CD8-positive, alpha-beta memory T cell (primary cell): ENCODE results near the gene MPI. TPM values are rescaled to one million over a fixed set of nuclear protein-coding genes. Genes with fewer than 3 reads are reported as not detected.
A peak's percentile ranks its signal among the peaks of the same experiment; 100 is the strongest.

Experiments
- CTCF ChIA-PET: fragments of 350-600 bp; sonication (Branson Sonifier 250); formaldehyde crosslinking; loops from one replicate; lab custom pipeline; 2021; ENCODE audit warnings: antibody characterized with exemption; lab: Charles Lee
- POLR2A ChIA-PET: fragments of 350-600 bp; sonication (Branson Sonifier 250); formaldehyde crosslinking; loops from one replicate; lab custom pipeline; 2021; ENCODE audit warnings: antibody characterized with exemption; lab: Charles Lee
- DNase-seq, 5 donors: peaks; one replicate each; pipeline versions ENCODE4 v3.0.0 to v3.0.0-alpha.2; 2020 to 2022; ENCODE audit warnings: mixed read lengths in 1 of 5
- H3K27ac ChIP-seq: one replicate; pipeline ENCODE4 v1.7.0; 2013; ENCODE audit warnings: low read depth, mild to moderate bottlenecking, low read length, moderate library complexity
- H3K27me3 ChIP-seq: 2 replicates; pipeline ENCODE4 v1.7.0; 2013; ENCODE audit warnings: low read length, mild to moderate bottlenecking; ENCODE audit not compliant: insufficient read depth, poor library complexity, severe bottlenecking
- H3K36me3 ChIP-seq: 2 replicates; pipeline ENCODE4 v1.7.0; 2013; ENCODE audit warnings: mild to moderate bottlenecking, low read length, moderate library complexity; ENCODE audit not compliant: insufficient read depth
- H3K4me1 ChIP-seq: 2 replicates; pipeline ENCODE4 v1.7.0; 2013; ENCODE audit warnings: mild to moderate bottlenecking, low read length, moderate library complexity; ENCODE audit not compliant: insufficient read depth
- H3K4me3 ChIP-seq: 2 replicates; pipeline ENCODE4 v1.7.0; 2013; ENCODE audit warnings: mild to moderate bottlenecking, low read length
- H3K9me3 ChIP-seq: 2 replicates; pipeline ENCODE4 v1.7.0; 2013; ENCODE audit warnings: mild to moderate bottlenecking, low read length
- H3K27ac Mint-ChIP-seq, 8 donors: one replicate each; pipeline ENCODE4 v1.8.0; 2020 to 2021; ENCODE audit warnings: mixed read lengths in 8 of 8, mild to moderate bottlenecking in 6 of 8, inconsistent platforms in 3 of 8, moderate library complexity in 3 of 8
- H3K27me3 Mint-ChIP-seq, 2 donors: one replicate each; pipeline ENCODE4 v1.8.0; 2020 to 2021; ENCODE audit warnings: mixed read lengths in 2 of 2, mild to moderate bottlenecking in 1 of 2, moderate library complexity in 1 of 2
- H3K36me3 Mint-ChIP-seq, 3 donors: one replicate each; pipeline ENCODE4 v1.8.0; 2020 to 2021; ENCODE audit warnings: mixed read lengths in 3 of 3, inconsistent platforms in 1 of 3, mild to moderate bottlenecking in 1 of 3
- H3K4me1 Mint-ChIP-seq, 3 donors: one replicate each; pipeline ENCODE4 v1.8.0; 2020 to 2021; ENCODE audit warnings: mixed read lengths in 3 of 3, inconsistent platforms in 1 of 3, mild to moderate bottlenecking in 1 of 3
- H3K4me3 Mint-ChIP-seq, 7 donors: one replicate each; pipeline ENCODE4 v1.8.0; 2020 to 2021; ENCODE audit warnings: mixed read lengths in 7 of 7, mild to moderate bottlenecking in 6 of 7, moderate library complexity in 4 of 7, inconsistent platforms in 2 of 7
- H3K9me3 Mint-ChIP-seq, 5 donors: one replicate each; pipeline ENCODE4 v1.8.0; 2020 to 2022; ENCODE audit warnings: mixed read lengths in 5 of 5, mild to moderate bottlenecking in 3 of 5, moderate library complexity in 2 of 5, inconsistent platforms in 1 of 5
- polyA plus RNA-seq: library from polyadenylated mRNA; unstranded; fragments of 300-500 nt; fragmentation: Illumina TruSeq; gene quantifications from one replicate; pipeline ENCODE4 v1.2.3, GENCODE V29; 2021
- total RNA-seq, 2 experiments: library from RNA; stranded (reverse); gene quantifications; one replicate each; pipeline ENCODE4 v1.2.3, GENCODE V29; 2021

The MPI gene
- total and polyA plus RNA-seq, 3 experiments from 2014 or later, result 40.4 to 61.1 (median 43.0) TPM

DNA sequence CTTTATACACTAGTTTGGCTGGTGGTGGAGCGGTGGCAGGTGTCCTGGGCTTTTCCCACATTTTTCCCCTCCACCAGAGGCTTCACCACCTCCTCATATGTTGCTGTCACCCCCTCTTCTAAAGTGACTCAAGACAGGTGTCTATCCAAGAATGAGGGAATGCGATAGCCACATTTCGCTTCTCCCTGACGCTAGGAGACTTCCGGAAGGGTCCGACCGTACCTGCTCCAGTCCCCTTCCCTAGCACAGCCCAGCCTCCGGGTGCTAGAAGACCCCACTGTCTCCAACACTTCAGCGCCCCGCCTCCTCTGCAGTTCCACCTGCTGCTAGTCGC, 17.2 kb upstream of the MPI start:
- CTCF ChIA-PET, result no interaction called here
- peak overlapping the region; percentile 96 for H3K27ac ChIP-seq
- POLR2A ChIA-PET, result interaction anchor here (0.6 kb wide), 1 partner anchor 57 kb away, joined by 3 read pairs; no protein-coding TSS in a partner anchor
- no peaks in the 10 kb centered on the region for H3K36me3 ChIP-seq
- no peak for DNase-seq
- H3K27ac Mint-ChIP-seq, result peak overlapping the region; percentile 94 to 100 (median 96)
- H3K36me3 Mint-ChIP-seq, result peaks cover 3 to 35% (median 4%) of the 10 kb centered on the region in 3 donors
- H3K27me3 Mint-ChIP-seq, result peaks cover 0 to 1% of the 10 kb centered on the region in 2 donors
- no peaks in the 10 kb centered on the region for H3K9me3 ChIP-seq
- H3K27me3 ChIP-seq, result no peaks in the 10 kb centered on the region
- no peaks in the 10 kb centered on the region for H3K9me3 Mint-ChIP-seq
- peak overlapping the region; percentile 98 for H3K4me3 ChIP-seq
- peak overlapping the region; percentile 94 to 100 (median 97) for H3K4me3 Mint-ChIP-seq
- peaks cover 46% of the 10 kb centered on the region for H3K4me1 ChIP-seq
- peaks cover 48 to 60% (median 56%) of the 10 kb centered on the region in 3 donors for H3K4me1 Mint-ChIP-seq

DNA sequence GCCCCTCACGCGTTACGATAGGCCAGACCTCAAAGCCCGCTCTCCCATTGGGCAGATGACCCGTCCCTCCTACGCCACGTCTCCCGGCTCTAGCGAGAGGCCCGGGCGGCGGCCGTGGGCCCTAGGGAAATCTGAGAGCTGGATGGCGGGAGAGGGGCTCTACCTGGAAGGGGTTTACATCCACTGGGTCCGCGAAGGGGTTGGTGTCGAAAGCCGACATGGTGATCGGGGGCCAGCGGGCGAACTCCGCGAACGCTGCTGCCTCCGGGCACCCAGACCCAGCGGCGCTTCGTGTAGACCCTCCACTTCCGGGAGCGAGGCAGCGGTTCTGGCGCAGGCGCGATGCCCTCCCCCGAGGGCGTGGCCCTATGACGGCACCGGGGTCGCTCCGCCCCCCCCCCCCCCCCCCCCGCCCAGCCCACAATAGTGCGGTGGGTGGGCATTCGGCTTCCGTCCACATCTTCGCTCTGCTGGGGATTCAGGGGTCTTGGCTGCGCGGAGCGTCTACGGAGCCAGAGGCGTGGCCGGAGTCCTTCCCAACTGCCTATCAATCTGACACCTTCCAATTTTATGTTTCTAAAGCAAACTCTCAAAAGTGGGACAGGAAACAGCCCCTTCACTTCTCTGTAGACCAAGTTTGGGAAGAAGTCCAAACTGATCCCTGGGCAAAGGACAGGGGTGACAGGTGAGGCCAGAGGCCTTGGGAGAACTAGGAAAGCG, 16.6 kb upstream of the MPI start, which contains the start of gene SCAMP2:
Gene SCAMP2 (minus strand): TSS at position 330 of the 720 bp plus-strand sequence. CDS start 110 bp downstream, at position 220.
- DNase-seq, result peak; percentile 87 to 95 (median 93)
- Histone ChIP-seq H3K4me1 (peaks cover 40% of the 10 kb centered on the region), H3K36me3 (no peaks in the 10 kb centered on the region), H3K27me3 (no peaks in the 10 kb centered on the region), H3K27ac (peak within 1 kb of the TSS; percentile 96), H3K9me3 (no peaks in the 10 kb centered on the region), H3K4me3 (peak within 1 kb of the TSS; percentile 98)
- H3K4me3 Mint-ChIP-seq, result peak within 1 kb of the TSS; percentile 94 to 100 (median 97)
- H3K27ac Mint-ChIP-seq, result peak within 1 kb of the TSS; percentile 95 to 100 (median 96)
- H3K4me1 Mint-ChIP-seq, result peaks cover 43 to 54% (median 50%) of the 10 kb centered on the region in 3 donors
- ChIA-PET CTCF (interaction anchor here (1.1 to 3.1 kb wide), 4 partner anchors 20 to 33 kb away, joined by 3 to 17 read pairs (median 4); partner anchors contain the start of genes FAM219B and ULK3), POLR2A (no interaction called here)
- H3K27me3 Mint-ChIP-seq, result no peaks in the 10 kb centered on the region
- no peaks in the 10 kb centered on the region for H3K9me3 Mint-ChIP-seq
- peaks cover 0 to 30% (median under 1%) of the 10 kb centered on the region in 3 donors for H3K36me3 Mint-ChIP-seq

DNA sequence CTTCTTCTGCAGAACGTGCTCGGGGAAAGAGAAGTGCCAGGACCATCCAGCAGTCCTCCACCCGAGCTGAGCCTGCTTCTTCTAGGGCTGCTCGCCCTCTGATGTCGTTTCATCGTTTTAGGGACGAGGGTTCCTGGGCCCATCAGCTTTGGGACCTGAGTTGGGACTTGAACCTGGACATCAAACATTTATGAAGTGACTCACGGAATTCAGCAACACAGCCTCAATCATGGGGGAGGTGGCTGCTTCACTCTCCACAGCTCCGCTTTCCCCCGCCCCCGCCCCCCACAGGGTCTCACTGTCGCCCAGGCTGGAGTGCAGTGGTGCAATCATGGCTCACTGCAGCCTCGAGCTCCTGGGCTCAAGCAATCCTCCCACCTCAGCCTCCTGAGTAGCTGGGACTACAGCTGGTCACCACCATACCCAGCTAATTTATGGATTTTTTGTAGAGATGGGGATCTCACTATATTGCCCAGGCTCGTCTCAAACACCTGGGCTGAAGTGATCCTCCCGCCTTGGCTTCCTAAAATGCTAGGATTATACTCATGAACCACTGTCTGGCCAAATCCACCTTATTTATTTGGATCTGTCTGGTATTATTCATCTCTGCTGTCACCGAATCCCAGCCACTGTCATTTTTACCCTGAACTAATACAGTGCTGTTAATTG, 16.0 kb upstream of the MPI start:
- peak overlapping the region; percentile 95 to 100 (median 96) for H3K27ac Mint-ChIP-seq
- peak overlapping the region; percentile 94 to 100 (median 97) for H3K4me3 Mint-ChIP-seq
- H3K27me3 Mint-ChIP-seq, result no peaks in the 10 kb centered on the region
- no peaks in the 10 kb centered on the region for H3K9me3 ChIP-seq
- ChIA-PET POLR2A (interaction anchor here (0.7 to 1.3 kb wide), 3 partner anchors 15 to 84 kb away, joined by 3 to 6 read pairs (median 3); partner anchors contain the start of gene MPI), CTCF (interaction anchor here (1.1 to 3.1 kb wide), 5 partner anchors 16 to 32 kb away, joined by 3 to 17 read pairs (median 3); partner anchors contain the start of genes FAM219B and ULK3)
- no peaks in the 10 kb centered on the region for H3K27me3 ChIP-seq
- peak overlapping the region; percentile 96 for H3K27ac ChIP-seq
- H3K4me1 Mint-ChIP-seq, result peaks cover 40 to 48% (median 43%) of the 10 kb centered on the region in 3 donors
- no peak for DNase-seq
- peaks cover 0 to 26% (median 0%) of the 10 kb centered on the region in 3 donors for H3K36me3 Mint-ChIP-seq
- H3K36me3 ChIP-seq, result no peaks in the 10 kb centered on the region
- H3K9me3 Mint-ChIP-seq, result no peaks in the 10 kb centered on the region
- peaks cover 34% of the 10 kb centered on the region for H3K4me1 ChIP-seq
- H3K4me3 ChIP-seq, result peak overlapping the region; percentile 92

DNA sequence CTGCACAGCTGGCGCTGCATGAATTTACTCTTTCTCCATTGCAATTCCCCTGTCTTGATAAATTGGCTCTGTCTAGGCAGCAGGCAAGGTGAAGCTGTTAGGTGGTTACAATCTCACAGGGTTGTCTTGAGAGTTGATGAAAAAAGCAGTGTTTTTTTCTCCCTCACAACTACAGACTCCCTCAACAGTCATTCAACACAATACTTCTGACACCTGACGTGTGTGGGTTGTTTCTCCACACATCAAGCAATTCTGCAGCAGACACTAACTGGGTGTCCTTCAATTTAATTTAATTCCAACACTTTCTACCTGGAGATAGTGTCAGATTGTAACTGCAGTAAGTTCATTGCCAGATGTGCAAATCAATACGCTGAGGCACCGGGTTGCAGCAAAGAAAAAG, 11.6 kb upstream of the MPI start:
- POLR2A ChIA-PET, result no interaction called here
- Mint-ChIP-seq H3K36me3 (peaks cover 0 to 3% (median 0%) of the 10 kb centered on the region in 3 donors), H3K27me3 (no peaks in the 10 kb centered on the region), H3K4me3 (no peak overlapping the region), H3K27ac (peak overlapping the region in 1 of 8 donors; percentile 66), H3K4me1 (peaks cover 6 to 14% (median 8%) of the 10 kb centered on the region in 3 donors), H3K9me3 (no peaks in the 10 kb centered on the region)
- Histone ChIP-seq H3K9me3 (no peaks in the 10 kb centered on the region), H3K27me3 (no peaks in the 10 kb centered on the region), H3K4me1 (peaks cover 5% of the 10 kb centered on the region), H3K4me3 (no peak overlapping the region), H3K27ac (no peak overlapping the region), H3K36me3 (no peaks in the 10 kb centered on the region)
- DNase-seq, result no peak
- CTCF ChIA-PET, result no interaction called here

DNA sequence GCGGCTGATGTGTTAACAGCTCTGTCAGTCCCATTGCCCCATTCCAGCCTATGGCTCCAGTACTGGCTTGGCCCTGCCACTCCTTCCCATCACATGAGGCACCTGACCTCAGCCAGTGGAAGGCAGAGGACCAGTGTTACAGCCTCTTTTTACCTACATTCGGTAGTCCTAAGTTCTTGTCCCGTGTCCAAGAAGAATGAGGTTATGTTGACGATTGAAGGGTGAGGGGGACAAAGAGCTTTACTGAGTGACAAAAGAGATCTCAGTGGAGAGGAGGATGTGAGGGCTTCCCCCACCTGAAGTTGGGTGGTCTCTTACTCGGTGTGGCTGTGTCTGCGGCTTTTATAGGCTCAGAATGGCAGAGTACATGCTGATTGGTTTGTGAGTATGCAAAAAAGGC, 7.3 kb upstream of the MPI start:
- CTCF ChIA-PET, result interaction anchor here (1.0 to 2.4 kb wide), 2 partner anchors 9 to 19 kb away, joined by 3 to 11 read pairs; no protein-coding TSS in a partner anchor
- no peak overlapping the region for H3K4me3 Mint-ChIP-seq
- no peaks in the 10 kb centered on the region for H3K9me3 Mint-ChIP-seq
- no peaks in the 10 kb centered on the region for H3K36me3 Mint-ChIP-seq
- no peaks in the 10 kb centered on the region for H3K4me1 ChIP-seq
- no peaks in the 10 kb centered on the region for H3K27me3 Mint-ChIP-seq
- peak overlapping the region in 1 of 8 donors; percentile 91 for H3K27ac Mint-ChIP-seq
- H3K36me3 ChIP-seq, result no peaks in the 10 kb centered on the region
- peaks cover 7 to 11% (median 10%) of the 10 kb centered on the region in 3 donors for H3K4me1 Mint-ChIP-seq
- no peak overlapping the region for H3K27ac ChIP-seq
- H3K9me3 ChIP-seq, result no peaks in the 10 kb centered on the region
- no peak overlapping the region for H3K4me3 ChIP-seq
- POLR2A ChIA-PET, result no interaction called here
- no peak for DNase-seq
- H3K27me3 ChIP-seq, result no peaks in the 10 kb centered on the region

DNA sequence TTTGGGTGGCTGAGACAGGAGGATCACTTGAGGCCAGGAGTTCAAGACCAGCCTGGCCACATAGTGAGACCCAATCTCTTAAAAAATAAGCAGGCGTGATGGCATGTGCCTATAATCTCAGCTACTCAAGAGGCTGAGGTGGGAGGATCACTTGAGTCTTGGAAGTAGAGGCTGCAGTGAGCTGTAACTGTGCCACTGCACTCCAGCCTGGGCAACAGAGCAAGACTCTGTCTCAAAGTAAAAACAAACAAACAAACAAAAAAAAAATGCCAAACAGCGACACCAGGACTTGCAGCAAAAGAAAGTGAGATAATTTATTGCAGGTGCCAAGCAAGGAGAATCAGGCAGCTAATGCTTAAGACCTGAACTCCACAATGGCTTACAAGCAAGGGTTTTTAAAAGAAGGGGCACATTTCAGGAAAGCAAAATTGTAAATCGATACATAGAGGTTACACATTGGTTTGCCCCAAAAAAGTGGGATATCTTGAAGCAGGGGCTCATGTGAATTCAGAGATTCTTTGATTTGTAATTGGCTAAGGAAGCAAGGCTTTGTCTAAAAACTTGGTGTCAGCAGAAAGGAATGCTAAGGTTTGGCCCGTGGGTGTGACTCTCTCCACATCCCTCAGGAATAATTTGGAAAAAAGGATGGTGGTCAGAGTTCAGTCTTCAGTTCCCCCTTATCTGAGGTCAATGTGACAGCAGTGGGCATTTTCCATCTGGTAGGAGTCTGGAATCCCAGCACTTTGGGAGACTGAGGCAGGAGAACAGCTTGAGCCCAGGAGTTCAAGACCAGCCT, 5.2 kb upstream of the MPI start:
- Mint-ChIP-seq H3K4me3 (no peak overlapping the region), H3K27ac (no peak overlapping the region), H3K4me1 (peaks cover 14 to 21% (median 17%) of the 10 kb centered on the region in 3 donors), H3K9me3 (no peaks in the 10 kb centered on the region), H3K36me3 (no peaks in the 10 kb centered on the region), H3K27me3 (no peaks in the 10 kb centered on the region)
- H3K36me3 ChIP-seq, result no peaks in the 10 kb centered on the region
- no peaks in the 10 kb centered on the region for H3K27me3 ChIP-seq
- no peaks in the 10 kb centered on the region for H3K9me3 ChIP-seq
- DNase-seq, result no peak
- ChIA-PET CTCF (interaction anchor here (1.4 to 2.7 kb wide), 3 partner anchors 15 to 115 kb away, joined by 5 to 10 read pairs (median 6); no protein-coding TSS in a partner anchor), POLR2A (no interaction called here)
- peaks cover 6% of the 10 kb centered on the region for H3K4me1 ChIP-seq
- no peak overlapping the region for H3K27ac ChIP-seq
- no peak overlapping the region for H3K4me3 ChIP-seq

DNA sequence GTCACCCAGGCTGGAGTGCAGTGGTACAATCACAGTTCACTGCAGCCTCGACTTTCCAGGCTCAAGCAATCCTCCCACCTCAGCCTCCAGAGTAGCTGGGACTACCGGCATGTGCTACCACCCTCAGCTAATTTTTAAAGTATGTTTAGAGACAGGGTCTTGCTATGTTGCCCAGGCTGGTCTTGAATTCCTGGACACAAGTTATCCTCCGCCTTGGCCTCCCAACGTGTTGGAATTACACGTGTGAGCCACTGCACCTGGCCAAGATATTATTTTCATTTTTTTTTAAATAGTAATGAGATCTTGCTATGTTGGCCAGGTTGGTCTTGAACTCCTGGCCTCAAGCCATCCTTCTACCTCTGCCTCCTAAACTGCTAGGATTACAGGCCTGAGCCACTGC, 4.4 kb upstream of the MPI start:
- no peak for DNase-seq
- no peak overlapping the region for H3K27ac Mint-ChIP-seq
- no peaks in the 10 kb centered on the region for H3K27me3 Mint-ChIP-seq
- CTCF ChIA-PET, result interaction anchor here (2.0 to 2.7 kb wide), 2 partner anchors 16 to 116 kb away, joined by 6 to 10 read pairs; no protein-coding TSS in a partner anchor
- Histone ChIP-seq H3K4me3 (no peak overlapping the region), H3K36me3 (no peaks in the 10 kb centered on the region), H3K27me3 (no peaks in the 10 kb centered on the region), H3K4me1 (peaks cover 8% of the 10 kb centered on the region), H3K9me3 (no peaks in the 10 kb centered on the region), H3K27ac (no peak overlapping the region)
- no peak overlapping the region for H3K4me3 Mint-ChIP-seq
- H3K4me1 Mint-ChIP-seq, result peaks cover 22 to 29% (median 26%) of the 10 kb centered on the region in 3 donors
- POLR2A ChIA-PET, result no interaction called here
- no peaks in the 10 kb centered on the region for H3K9me3 Mint-ChIP-seq
- H3K36me3 Mint-ChIP-seq, result peaks cover 0 to 5% (median 0%) of the 10 kb centered on the region in 3 donors
